Panc1 (cell line): ENCODE measurements around the gene ZFC3H1. TPM values are rescaled to one million over a fixed set of nuclear protein-coding genes. Genes with fewer than 3 reads are reported as not detected.

Experiments used
- ATAC-seq: fragments of 200-7000 bp; cut with Tn5 transposase; 2 replicates; pipeline ENCODE4 v1.9.1; 2020; ENCODE audit warnings: mild to moderate bottlenecking, moderate library complexity
- BruUV-seq: library from RNA; stranded (reverse); fragments of 400-500 nt; replicated peaks from 2 replicates; lab custom pipeline; 2021; lab: Mats Ljungman, UMichigan
- CTCF ChIA-PET: fragments of 300-600 bp; sonication (Branson Sonifier 250); formaldehyde crosslinking; loops from one replicate; lab custom pipeline; 2022; ENCODE audit warnings: antibody characterized with exemption; lab: Charles Lee
- POLR2A ChIA-PET: fragments of 300-600 bp; sonication (Branson Sonifier 250); formaldehyde crosslinking; loops from one replicate; lab custom pipeline; 2022; ENCODE audit warnings: antibody characterized with exemption; lab: Charles Lee
- DNase-seq: peaks from one replicate; pipeline ENCODE4 v3.0.0-alpha.2; 2010; ENCODE audit warnings: low read depth, low spot score
- H3K27ac ChIP-seq: 2 replicates; pipeline ENCODE4 v1.5.1; 2011; ENCODE audit warnings: mild to moderate bottlenecking, low read length, inconsistent platforms
- H3K27me3 ChIP-seq: fragments of 200-500 bp; sonication (Bioruptor generic); 2 replicates; pipeline ENCODE4 v1.6.0; 2014; ENCODE audit warnings: low read length, inconsistent platforms; ENCODE audit not compliant: control insufficient read depth, insufficient read depth
- H3K36me3 ChIP-seq: fragments of 200-500 bp; sonication (Bioruptor generic); 2 replicates; pipeline ENCODE4 v1.5.1; 2014; ENCODE audit warnings: inconsistent platforms, mild to moderate bottlenecking, low read length, moderate library complexity; ENCODE audit not compliant: control insufficient read depth, insufficient read depth
- H3K4me1 ChIP-seq: 2 replicates; pipeline ENCODE4 v1.5.1; 2011; ENCODE audit warnings: inconsistent platforms, mild to moderate bottlenecking, low read length, moderate library complexity; ENCODE audit not compliant: control insufficient read depth, insufficient read depth
- H3K4me3 ChIP-seq, 2 experiments: 2 replicates each; pipeline ENCODE4 v1.5.1; 2011 to 2012; ENCODE audit warnings: low read depth in 2 of 2, low read length in 2 of 2, mild to moderate bottlenecking in 2 of 2, inconsistent platforms in 1 of 2, moderate library complexity in 1 of 2
- H3K9me3 ChIP-seq: fragments of 200-500 bp; sonication (Bioruptor generic); 2 replicates; pipeline ENCODE4 v1.5.1; 2014; ENCODE audit warnings: low read depth, mild to moderate bottlenecking, inconsistent platforms, low read length, moderate library complexity; ENCODE audit not compliant: control insufficient read depth, insufficient read depth
- CTCF ChIP-seq: fragments of 450-650 bp; IDR thresholded peaks from 2 replicates; pipeline ENCODE4 v1.5.1; 2017; ENCODE audit warnings: mild to moderate bottlenecking
- POLR2AphosphoS5 ChIP-seq: IDR thresholded peaks from 2 replicates; pipeline ENCODE4 v1.6.1; 2012; ENCODE audit warnings: mild to moderate bottlenecking, low read depth, low read length, moderate library complexity
- REST ChIP-seq, 2 experiments: IDR thresholded peaks; 2 replicates each; pipeline ENCODE4 v1.6.1; 2011 to 2012; ENCODE audit warnings: low read depth in 2 of 2, control low read depth in 1 of 2, low read length in 1 of 2, mild to moderate bottlenecking in 1 of 2, moderate library complexity in 1 of 2; ENCODE audit not compliant: insufficient read depth in 1 of 2
- SIN3A ChIP-seq: IDR thresholded peaks from 2 replicates; pipeline ENCODE4 v1.6.1; 2012; ENCODE audit warnings: low read depth, mild to moderate bottlenecking, low read length, moderate library complexity, borderline replicate concordance; ENCODE audit not compliant: insufficient read depth
- TCF7L2 ChIP-seq: IDR thresholded peaks from 2 replicates; pipeline ENCODE4 v1.6.1; 2011; ENCODE audit warnings: mild to moderate bottlenecking, low read depth, low read length, inconsistent platforms
- in situ Hi-C: cut with HindIII; loops from 2 replicates; pipeline ENCODE4 v1.10.0; 2016; ENCODE audit warnings: low sequenced_read_pairs, low pct_unique_long_range_greater_than_20kb
- intact Hi-C: fragments of 100-400 bp; cut with micrococcal nuclease; formaldehyde crosslinking; loops from one replicate; pipeline ENCODE4 v1.10.0; 2022; ENCODE audit not compliant: unreplicated experiment
- total RNA-seq: library from RNA; stranded (reverse); gene quantifications from one replicate; pipeline ENCODE4 v1.2.1, GENCODE V29; 2021; ENCODE audit not compliant: unreplicated experiment

ZFC3H1 gene
- total RNA-seq, 1 experiment from 2014 or later, result 38.2 TPM

GRCh38 chr12:71605039-71605438 lies 58.6 kb downstream of the ZFC3H1 start:
- BruUV-seq, result no TSS peak
- H3K27ac ChIP-seq, result no peak overlapping the region
- no peak overlapping the region for H3K4me3 ChIP-seq
- no peaks in the 10 kb centered on the region for H3K4me1 ChIP-seq
- CTCF ChIA-PET, result no interaction called here
- peaks cover 20% of the 10 kb centered on the region for H3K36me3 ChIP-seq
- DNase-seq (no peak), ATAC-seq (no peak)
- TF ChIP-seq TCF7L2, result no peak
- TF ChIP-seq CTCF, result no peak
- TF ChIP-seq SIN3A, result no peak
- TF ChIP-seq REST (IDR thresholded peaks at IDR 0.05; ENCODE audit: insufficient read depth in 1 of 2, low read depth in 2 of 2, low read length in 1 of 2), result no peak
- no peaks in the 10 kb centered on the region for H3K27me3 ChIP-seq
- intact Hi-C loops, result no loop called here
- no peaks in the 10 kb centered on the region for H3K9me3 ChIP-seq
- POLR2A ChIA-PET, result no interaction called here
- in situ Hi-C loops, result no loop called here

GRCh38 chr12:71602761-71603577 lies 60.7 kb downstream of the ZFC3H1 start:
- ChIA-PET POLR2A (no interaction called here), CTCF (no interaction called here)
- TF ChIP-seq POLR2AphosphoS5, result peak; percentile 27; the same call in 1 of the 2 replicates
- no peak for TF ChIP-seq SIN3A
- intact Hi-C loops, result no loop called here
- DNase-seq (no peak), ATAC-seq (peak; percentile 27; the same call in 1 of the 2 replicates)
- no peaks in the 10 kb centered on the region for H3K9me3 ChIP-seq
- H3K4me3 ChIP-seq, result no peak overlapping the region
- BruUV-seq, result no TSS peak
- in situ Hi-C loops, result no loop called here
- H3K36me3 ChIP-seq, result peaks cover under 1% of the 10 kb centered on the region; the same call in 1 of the 2 replicates
- no peak overlapping the region for H3K27ac ChIP-seq
- H3K4me1 ChIP-seq, result no peaks in the 10 kb centered on the region
- no peaks in the 10 kb centered on the region; the same call in 1 of the 2 replicates for H3K27me3 ChIP-seq

GRCh38 chr12:71601546-71601945 lies 62.1 kb downstream of the ZFC3H1 start:
- H3K4me3 ChIP-seq, result no peak overlapping the region
- DNase-seq (no peak), ATAC-seq (no peak)
- no peaks in the 10 kb centered on the region; the same call in 1 of the 2 replicates for H3K27me3 ChIP-seq
- no peaks in the 10 kb centered on the region for H3K4me1 ChIP-seq
- POLR2A ChIA-PET, result no interaction called here
- TF ChIP-seq POLR2AphosphoS5, result no peak
- no peak for TF ChIP-seq CTCF
- no peak for TF ChIP-seq TCF7L2
- no peak for TF ChIP-seq SIN3A
- TF ChIP-seq REST (IDR thresholded peaks at IDR 0.05; ENCODE audit: insufficient read depth in 1 of 2, low read depth in 2 of 2, low read length in 1 of 2), result no peak
- in situ Hi-C loops (no loop called here), intact Hi-C loops (no loop called here)
- CTCF ChIA-PET, result interaction anchor here (0.6 kb wide), 1 partner anchor 35 kb away, joined by 3 read pairs; no protein-coding TSS in a partner anchor
- no peak overlapping the region for H3K27ac ChIP-seq
- H3K9me3 ChIP-seq, result no peaks in the 10 kb centered on the region
- BruUV-seq, result no TSS peak
- no peaks in the 10 kb centered on the region for H3K36me3 ChIP-seq
